Activated CD4-positive, alpha-beta T cell treated with anti-CD3 and anti-CD28 coated beads for 24 hours (primary cell): ENCODE data around the gene DDX25.

ENCODE experiments used
- DNase-seq, 2 donors: peaks; one replicate each; pipeline ENCODE4 v3.0.0-alpha.2; 2020; ENCODE audit warnings: low read depth in 2 of 2

DDX25 gene

GRCh38 chr11:125950696-125951651, 46.7 kb downstream of the DDX25 start:
- DNase-seq: no peak

GRCh38 chr11:125951731-125952130, 47.4 kb downstream of the DDX25 start:
- DNase-seq: no peak

- DNase-seq: no peak
These were observed 48.3 kb downstream of the DDX25 start for GRCh38 chr11:125952559-125952958.

DNA sequence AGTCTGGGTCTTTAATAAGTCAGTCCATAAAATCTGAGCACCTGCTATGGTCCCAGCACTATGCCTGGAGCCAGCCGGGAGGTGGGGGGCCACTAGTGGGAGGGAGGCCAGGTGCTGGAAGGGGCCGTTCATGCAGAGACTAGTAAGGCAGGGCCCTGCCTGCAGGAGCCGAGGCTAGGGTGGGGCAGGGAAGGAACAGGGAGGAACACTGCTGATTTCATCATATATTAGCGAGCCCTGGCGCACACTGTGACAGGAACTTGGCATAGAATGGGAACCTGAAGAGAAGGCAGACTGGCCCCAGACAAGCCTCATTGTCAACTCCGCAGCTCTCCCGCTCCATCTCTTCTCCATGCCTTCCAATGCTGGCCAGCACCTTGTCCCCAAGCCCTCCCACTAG, 48.7 kb downstream of the DDX25 start:
- no peak for DNase-seq

- DNase-seq: no peak
These were observed 49.2 kb downstream of the DDX25 start for GRCh38 chr11:125953401-125953935.

DNA sequence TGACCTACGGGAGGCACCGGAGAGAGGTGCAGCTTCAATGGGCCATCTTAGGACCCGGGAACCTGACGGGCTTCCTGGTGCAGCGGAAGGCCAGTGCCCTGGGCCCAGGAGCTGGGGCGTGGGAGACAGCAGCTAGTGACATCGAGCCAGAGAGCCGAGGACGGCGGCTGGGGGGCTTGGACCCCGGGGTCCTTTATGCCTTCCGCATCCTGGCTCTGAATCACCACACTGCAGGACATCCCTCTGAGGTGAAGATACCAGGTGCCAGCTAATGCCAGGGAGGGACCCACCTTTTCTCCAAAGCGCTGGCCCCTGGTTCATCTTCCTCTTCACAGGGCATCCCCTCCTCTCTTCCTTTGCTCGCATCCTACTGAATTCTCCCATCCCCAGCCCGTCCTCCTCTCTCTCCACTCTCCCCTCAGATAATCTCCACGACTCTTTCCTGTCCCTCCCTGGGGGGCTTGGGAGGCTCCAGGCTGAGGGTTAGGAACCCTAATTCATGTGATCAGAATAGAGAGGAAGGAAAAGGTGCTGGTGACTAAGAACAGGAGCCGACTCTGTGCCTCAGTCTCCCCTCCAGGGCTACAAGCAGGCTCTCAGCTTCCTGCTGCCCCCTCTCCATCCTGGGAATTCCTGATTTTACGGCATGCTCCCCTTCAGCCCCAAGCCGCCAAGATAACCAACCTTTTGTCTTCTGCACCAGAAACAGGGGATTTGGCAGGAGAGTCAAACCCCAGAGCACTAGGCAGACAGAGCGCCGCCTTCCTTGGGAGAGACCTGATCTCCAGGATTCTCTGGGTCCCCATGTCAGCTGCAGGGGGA, 50.0 kb downstream of the DDX25 start:
- DNase-seq: no peak

- DNase-seq: no peak
These were observed 50.8 kb downstream of the DDX25 start for GRCh38 chr11:125954945-125955640.

DNA sequence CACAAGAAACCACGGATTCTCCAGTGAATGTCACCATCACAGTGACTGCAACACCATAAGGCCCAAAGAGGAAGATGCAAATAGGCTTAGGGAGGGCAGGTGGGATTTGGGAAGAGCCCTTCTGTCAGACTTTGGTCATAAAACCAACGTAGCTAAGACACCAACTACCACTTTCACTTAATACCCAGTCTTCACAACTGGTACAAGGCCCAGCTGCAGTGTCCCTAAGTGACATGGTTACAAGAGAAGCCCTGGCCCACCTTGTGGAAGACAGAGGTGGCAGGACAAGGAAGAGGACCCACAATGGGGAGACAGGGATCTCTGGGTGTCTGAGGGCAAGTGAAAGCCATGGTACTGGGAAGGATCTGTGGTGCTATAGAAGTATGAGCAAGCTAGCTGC, 51.5 kb downstream of the DDX25 start:
- DNase-seq: no peak

DNA sequence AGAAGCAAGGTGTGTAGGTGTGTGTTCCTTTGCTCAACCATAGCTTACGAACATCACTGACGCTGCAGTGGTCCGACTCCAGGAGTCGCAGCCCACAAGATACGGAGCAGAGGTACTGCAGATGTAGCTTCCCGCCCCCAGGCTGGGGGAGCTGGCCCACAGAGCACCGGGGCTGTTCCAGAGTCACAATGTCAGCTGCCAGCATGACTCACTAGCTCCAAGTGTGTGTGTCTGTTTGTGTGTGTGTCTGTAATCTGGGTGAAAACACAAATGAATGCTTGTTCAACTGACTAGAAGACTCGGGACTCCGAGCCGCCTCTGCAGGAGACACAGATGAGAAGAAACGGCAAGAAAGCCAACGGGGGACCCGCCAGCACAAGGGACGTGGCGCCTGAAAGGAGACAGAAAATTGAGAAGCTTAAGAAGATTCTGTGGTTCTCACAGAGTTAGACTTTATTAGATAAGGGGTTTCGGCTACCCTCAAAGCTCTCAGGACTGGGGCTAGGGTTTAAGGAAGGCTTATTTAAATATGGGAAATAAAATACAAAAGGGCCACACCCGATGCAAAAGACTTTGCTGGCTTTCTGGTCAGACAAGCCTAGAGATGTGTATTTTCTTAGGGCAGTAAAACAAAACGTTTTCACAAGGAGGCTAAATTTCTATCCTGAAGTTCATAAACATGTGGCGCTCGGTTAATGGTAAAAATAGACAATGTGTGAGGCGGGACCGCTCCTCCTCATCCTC, 52.3 kb downstream of the DDX25 start:
- no peak for DNase-seq

- no peak for DNase-seq
These were observed 53.5 kb downstream of the DDX25 start for GRCh38 chr11:125957618-125958332.

- DNase-seq: no peak
These were observed 54.6 kb downstream of the DDX25 start for GRCh38 chr11:125958872-125959400.

- no peak for DNase-seq
These were observed 55.2 kb downstream of the DDX25 start for GRCh38 chr11:125959511-125959910.

- DNase-seq: no peak
These were observed 55.6 kb downstream of the DDX25 start for GRCh38 chr11:125959931-125960330.

GRCh38 chr11:125960771-125961170, 56.5 kb downstream of the DDX25 start:
- DNase-seq: no peak

GRCh38 chr11:125967515-125967914, 63.2 kb downstream of the DDX25 start:
- DNase-seq: no peak

GRCh38 chr11:125968354-125968753, 64.0 kb downstream of the DDX25 start:
- no peak for DNase-seq

GRCh38 chr11:125971618-125972017, 67.3 kb downstream of the DDX25 start:
- DNase-seq: no peak

GRCh38 chr11:125974284-125974683, 70.0 kb downstream of the DDX25 start:
- no peak for DNase-seq

- no peak for DNase-seq
These were observed 71.3 kb downstream of the DDX25 start for GRCh38 chr11:125975634-125976033.

DNA sequence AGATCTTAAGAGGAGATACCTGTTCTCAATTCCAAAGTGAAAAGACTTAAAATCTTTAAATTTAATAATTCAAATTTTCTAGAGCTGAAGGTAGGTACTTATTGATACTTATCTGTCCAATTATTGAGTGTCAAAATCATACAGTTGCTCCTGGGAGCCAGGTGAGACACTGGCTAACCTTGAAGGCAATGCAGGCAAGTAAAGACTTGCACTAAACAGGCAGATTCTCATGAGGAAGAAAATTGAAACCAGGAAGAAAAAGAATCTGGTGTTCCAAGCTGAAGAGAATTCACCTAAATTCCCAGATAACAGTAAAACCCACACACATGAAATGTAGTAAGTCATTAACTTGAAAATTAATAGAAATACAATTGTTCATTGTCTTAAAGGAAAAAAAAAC, 71.8 kb downstream of the DDX25 start:
- DNase-seq: no peak
